ENCODE data around the gene TXNDC16. TPM values are rescaled to one million over a fixed set of nuclear protein-coding genes. Genes with fewer than 3 reads are reported as not detected.

TXNDC16 gene
- total RNA-seq, 1 experiment from 2014 or later: 13.2 TPM

DNA sequence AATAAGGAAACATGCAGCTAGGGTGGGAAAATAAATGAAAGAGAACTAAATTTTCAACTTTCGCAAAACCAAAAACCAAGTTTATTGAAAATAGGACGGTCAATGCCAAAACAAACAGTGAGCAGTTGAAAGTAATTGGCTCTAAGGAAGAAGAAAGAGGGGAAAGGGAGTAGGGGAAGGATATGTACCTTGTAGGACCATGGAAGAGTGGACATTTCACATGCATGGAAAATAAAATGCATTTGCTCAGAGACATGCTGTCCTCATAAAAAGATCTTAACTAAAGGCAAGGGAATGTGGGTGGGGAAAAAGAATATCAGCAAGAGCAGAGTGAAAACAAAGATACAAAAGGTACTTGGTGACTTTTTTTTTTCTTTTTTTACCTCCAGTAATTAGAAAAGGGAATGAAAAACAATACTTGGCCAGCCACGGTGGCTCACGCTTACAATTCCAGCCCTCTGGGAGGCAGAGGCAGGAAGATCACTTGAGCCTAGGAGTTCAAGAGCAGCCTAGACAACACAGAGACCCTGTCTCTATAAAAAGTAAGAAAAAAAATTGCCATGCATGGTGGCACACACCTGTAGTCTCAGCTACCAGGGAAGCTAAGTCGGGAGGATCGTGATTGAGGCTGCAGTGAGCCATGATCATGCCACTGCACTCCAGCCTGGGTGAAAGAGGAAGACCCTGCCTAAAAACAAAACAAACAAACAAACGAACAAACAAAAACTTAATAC, 6.6 kb downstream of the TXNDC16 start:
- H3K27ac Mint-ChIP-seq: peak overlapping the region; percentile 58 to 88 (median 67)

More for the DNA sequence above, 6.6 kb downstream of the TXNDC16 start:
- Histone ChIP-seq H4K20me1 (ENCODE audit: control insufficient read depth, insufficient read depth, insufficient read length) (no peaks in the 10 kb centered on the region), H3K4me1 (ENCODE audit: insufficient read depth, low read length) (no peaks in the 10 kb centered on the region), H3K4ac (ENCODE audit: low read depth, low read length) (no peak overlapping the region), H2BK120ac (ENCODE audit: low read depth, low read length, poor library complexity, severe bottlenecking) (no peak overlapping the region), H3K14ac (ENCODE audit: insufficient read depth, low read length) (no peak overlapping the region), H4K5ac (ENCODE audit: insufficient read length, low read depth, low read length) (no peak overlapping the region), H2BK20ac (ENCODE audit: low read depth, low read length, poor library complexity, severe bottlenecking) (no peak overlapping the region), H3K23ac (ENCODE audit: insufficient read length, low read depth, low read length) (no peak overlapping the region), H3K23me2 (ENCODE audit: insufficient read length, low read depth, low read length, poor library complexity, severe bottlenecking) (no peaks in the 10 kb centered on the region), H2BK12ac (ENCODE audit: insufficient read length, low read depth, low read length) (no peak overlapping the region), H4K91ac (ENCODE audit: insufficient read length, low read depth, low read length) (no peak overlapping the region), H2AFZ (ENCODE audit: low read length) (no peak overlapping the region), H3T11ph (ENCODE audit: low read length) (no peak overlapping the region), H3K56ac (ENCODE audit: insufficient read length, low read depth, low read length) (no peak overlapping the region), H2BK5ac (ENCODE audit: insufficient read length, low read length) (no peak overlapping the region), H3K27me3 (ENCODE audit: insufficient read depth, low read length) (no peaks in the 10 kb centered on the region), H2AK5ac (ENCODE audit: insufficient read length, low read length) (no peak overlapping the region), H3K18ac (ENCODE audit: insufficient read length, low read depth, low read length) (no peak overlapping the region), H3K9me3 (ENCODE audit: control insufficient read depth, low read depth, low read length) (no peaks in the 10 kb centered on the region), H3K79me2 (ENCODE audit: insufficient read depth, low read length) (no peaks in the 10 kb centered on the region), H3K4me2 (ENCODE audit: insufficient read depth, insufficient read length, low read length) (no peak overlapping the region), H3K9ac (ENCODE audit: extremely low read depth, insufficient read length, low read length) (no peak overlapping the region), H2BK15ac (ENCODE audit: low read depth, low read length) (no peak overlapping the region), H4K8ac (replicated peaks; ENCODE audit: insufficient read length, low read depth, low read length) (no peak overlapping the region), H3K79me1 (ENCODE audit: insufficient read depth, low read depth, low read length, poor library complexity, severe bottlenecking) (no peaks in the 10 kb centered on the region), H3K27ac (ENCODE audit: insufficient read length, low read depth, low read length) (no peak overlapping the region)
- no CpG with 5 or more reads among the region's 7 CpGs for WGBS (ENCODE audit: extremely low coverage, insufficient read length, low lambda C conversion rate)
- no peak for DNase-seq
- Mint-ChIP-seq H3K36me3 (ENCODE audit: insufficient read depth in 1 of 3, low read depth in 3 of 3) (peaks cover 0 to 4% (median 2%) of the 10 kb centered on the region in 3 experiments; a peak in 1 of 7 replicates), H3K4me3 (no peak overlapping the region), H3K9me3 (no peaks in the 10 kb centered on the region), H3K4me1 (peaks cover 15 to 18% of the 10 kb centered on the region in 2 experiments), H3K27me3 (ENCODE audit: low read depth) (no peaks in the 10 kb centered on the region)
- TF ChIP-seq, protein P1, sequence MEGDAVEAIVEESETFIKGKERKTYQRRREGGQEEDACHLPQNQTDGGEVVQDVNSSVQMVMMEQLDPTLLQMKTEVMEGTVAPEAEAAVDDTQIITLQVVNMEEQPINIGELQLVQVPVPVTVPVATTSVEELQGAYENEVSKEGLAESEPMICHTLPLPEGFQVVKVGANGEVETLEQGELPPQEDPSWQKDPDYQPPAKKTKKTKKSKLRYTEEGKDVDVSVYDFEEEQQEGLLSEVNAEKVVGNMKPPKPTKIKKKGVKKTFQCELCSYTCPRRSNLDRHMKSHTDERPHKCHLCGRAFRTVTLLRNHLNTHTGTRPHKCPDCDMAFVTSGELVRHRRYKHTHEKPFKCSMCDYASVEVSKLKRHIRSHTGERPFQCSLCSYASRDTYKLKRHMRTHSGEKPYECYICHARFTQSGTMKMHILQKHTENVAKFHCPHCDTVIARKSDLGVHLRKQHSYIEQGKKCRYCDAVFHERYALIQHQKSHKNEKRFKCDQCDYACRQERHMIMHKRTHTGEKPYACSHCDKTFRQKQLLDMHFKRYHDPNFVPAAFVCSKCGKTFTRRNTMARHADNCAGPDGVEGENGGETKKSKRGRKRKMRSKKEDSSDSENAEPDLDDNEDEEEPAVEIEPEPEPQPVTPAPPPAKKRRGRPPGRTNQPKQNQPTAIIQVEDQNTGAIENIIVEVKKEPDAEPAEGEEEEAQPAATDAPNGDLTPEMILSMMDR (conservative IDR thresholded peaks at IDR 0.05): no peak

All from H9 (cell line).